Measurements from ENCODE around the gene SLC9A9. TPM values are rescaled to one million over a fixed set of nuclear protein-coding genes. Genes with fewer than 3 reads are reported as not detected.
A peak's percentile ranks its signal among the peaks of the same experiment; 100 is the strongest.

SLC9A9 gene
- total and polyA plus RNA-seq, 2 donors (not counting 1 experiment from before 2014, with no cell fraction given) = 14.3 to 74.0 TPM

DNA sequence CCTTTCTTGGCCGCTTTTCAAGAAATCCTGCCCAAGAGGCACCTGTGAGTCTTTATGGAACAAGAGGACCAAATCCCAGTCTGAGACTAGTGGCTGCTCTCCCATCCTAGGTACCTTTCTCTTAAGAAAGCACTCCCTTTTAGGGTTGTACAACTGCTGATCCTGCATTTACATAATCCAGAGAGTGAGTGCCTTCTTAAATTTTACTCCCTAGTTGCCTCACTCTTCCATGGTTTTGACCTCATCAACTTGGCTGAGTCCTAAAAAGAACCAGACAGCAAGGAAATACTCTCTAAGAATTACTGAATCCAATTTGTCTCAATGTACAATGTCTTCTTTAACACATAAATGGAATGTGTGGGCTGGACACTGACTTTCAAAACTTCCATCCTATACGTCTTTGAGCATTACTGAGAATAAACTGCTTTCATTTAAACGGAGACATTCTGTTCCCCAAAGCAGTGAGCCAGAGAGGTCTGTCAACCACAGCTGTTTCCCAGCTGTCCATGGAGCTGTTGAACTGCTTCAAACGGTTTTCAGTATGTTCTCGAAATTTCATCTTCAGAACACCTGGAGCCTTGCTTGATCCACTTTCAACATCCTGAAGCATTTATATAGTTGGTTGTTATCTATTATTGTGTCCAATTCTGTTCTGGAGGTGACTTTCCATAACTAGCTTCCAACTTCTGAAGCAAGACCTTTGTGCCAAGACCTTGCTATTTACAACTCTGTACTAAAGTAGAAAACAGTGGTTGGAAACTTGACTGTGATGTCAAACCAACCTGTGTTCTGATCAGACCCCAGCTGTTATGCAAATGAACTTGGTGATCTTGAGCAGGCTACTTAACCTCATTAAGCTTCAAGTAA lies 179.1 kb downstream of the SLC9A9 start:
- no peaks in the 10 kb centered on the region for H3K4me1 ChIP-seq (ENCODE audit: control insufficient read depth, extremely low read depth, insufficient read depth, low read length)
- no peaks in the 10 kb centered on the region for H4K20me1 ChIP-seq (ENCODE audit: control insufficient read depth, extremely low read depth, insufficient read depth, low read length)
- no peak overlapping the region for H3K9ac ChIP-seq (ENCODE audit: insufficient read depth, low read length)
- no peaks in the 10 kb centered on the region for H3K79me2 ChIP-seq (ENCODE audit: control insufficient read depth, insufficient read depth, low read length)
- H3K27ac ChIP-seq (ENCODE audit: insufficient read depth, low read length) = no peak overlapping the region
- TF ChIP-seq, protein P1, sequence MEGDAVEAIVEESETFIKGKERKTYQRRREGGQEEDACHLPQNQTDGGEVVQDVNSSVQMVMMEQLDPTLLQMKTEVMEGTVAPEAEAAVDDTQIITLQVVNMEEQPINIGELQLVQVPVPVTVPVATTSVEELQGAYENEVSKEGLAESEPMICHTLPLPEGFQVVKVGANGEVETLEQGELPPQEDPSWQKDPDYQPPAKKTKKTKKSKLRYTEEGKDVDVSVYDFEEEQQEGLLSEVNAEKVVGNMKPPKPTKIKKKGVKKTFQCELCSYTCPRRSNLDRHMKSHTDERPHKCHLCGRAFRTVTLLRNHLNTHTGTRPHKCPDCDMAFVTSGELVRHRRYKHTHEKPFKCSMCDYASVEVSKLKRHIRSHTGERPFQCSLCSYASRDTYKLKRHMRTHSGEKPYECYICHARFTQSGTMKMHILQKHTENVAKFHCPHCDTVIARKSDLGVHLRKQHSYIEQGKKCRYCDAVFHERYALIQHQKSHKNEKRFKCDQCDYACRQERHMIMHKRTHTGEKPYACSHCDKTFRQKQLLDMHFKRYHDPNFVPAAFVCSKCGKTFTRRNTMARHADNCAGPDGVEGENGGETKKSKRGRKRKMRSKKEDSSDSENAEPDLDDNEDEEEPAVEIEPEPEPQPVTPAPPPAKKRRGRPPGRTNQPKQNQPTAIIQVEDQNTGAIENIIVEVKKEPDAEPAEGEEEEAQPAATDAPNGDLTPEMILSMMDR (conservative IDR thresholded peaks at IDR 0.05 in 1 of 2, IDR thresholded peaks at IDR 0.05 in 1 of 2; ENCODE audit: low read depth in 1 of 2, low read length in 2 of 2) = no peak
- no peak for TF ChIP-seq EZH2 (IDR thresholded peaks at IDR 0.05; ENCODE audit: low read length, missing control alignments)
- H3K36me3 ChIP-seq (ENCODE audit: control insufficient read depth, insufficient read depth, low read length) = no peaks in the 10 kb centered on the region
- H3K4me2 ChIP-seq (ENCODE audit: extremely low read depth, insufficient read depth, low read length) = no peak overlapping the region
- no peaks in the 10 kb centered on the region for H3K9me3 ChIP-seq (ENCODE audit: control insufficient read depth, insufficient read depth, low read depth, low read length)
- no peak overlapping the region for H2AFZ ChIP-seq (ENCODE audit: low read length)
- H3K4me3 ChIP-seq (replicated peaks in 1 of 4; ENCODE audit: control extremely low read depth in 1 of 4, insufficient read depth in 1 of 4, low read depth in 3 of 4, low read length in 4 of 4) = no peak overlapping the region
- H3K27me3 ChIP-seq (ENCODE audit: control insufficient read depth, insufficient read depth, low read length) = no peaks in the 10 kb centered on the region
- peak in 1 of 2 donors; percentile 53 for DNase-seq (ENCODE audit: low read depth in 2 of 2)

DNA sequence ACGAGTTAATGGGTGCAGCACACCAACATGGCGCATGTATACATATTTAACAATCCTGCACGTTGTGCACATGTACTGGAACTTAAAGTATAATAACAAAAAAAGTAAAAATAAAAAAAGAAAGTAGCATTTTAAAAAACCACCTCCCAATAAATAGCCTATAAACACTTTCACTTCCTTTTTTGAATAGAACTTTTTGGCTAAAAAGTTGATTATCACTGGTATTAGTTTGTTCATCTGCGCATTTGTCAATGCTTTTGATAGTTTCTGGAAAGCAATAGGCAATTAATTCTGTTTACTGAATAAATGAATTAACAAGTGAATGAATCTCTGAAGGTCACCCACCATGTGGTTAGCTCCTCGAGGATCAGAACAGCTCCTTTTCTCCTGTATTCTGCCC lies 179.9 kb downstream of the SLC9A9 start:
- no peak for TF ChIP-seq EZH2 (IDR thresholded peaks at IDR 0.05; ENCODE audit: low read length, missing control alignments)
- TF ChIP-seq, protein P1 (conservative IDR thresholded peaks at IDR 0.05 in 1 of 2, IDR thresholded peaks at IDR 0.05 in 1 of 2; ENCODE audit: low read depth in 1 of 2, low read length in 2 of 2) = no peak
- no peak for DNase-seq (ENCODE audit: low read depth in 2 of 2)
- Histone ChIP-seq H3K36me3 (ENCODE audit: control insufficient read depth, insufficient read depth, low read length) (no peaks in the 10 kb centered on the region), H3K27me3 (ENCODE audit: control insufficient read depth, insufficient read depth, low read length) (no peaks in the 10 kb centered on the region), H3K4me2 (ENCODE audit: extremely low read depth, insufficient read depth, low read length) (no peak overlapping the region), H3K4me1 (ENCODE audit: control insufficient read depth, extremely low read depth, insufficient read depth, low read length) (no peaks in the 10 kb centered on the region), H4K20me1 (ENCODE audit: control insufficient read depth, extremely low read depth, insufficient read depth, low read length) (no peaks in the 10 kb centered on the region), H3K9ac (ENCODE audit: insufficient read depth, low read length) (no peak overlapping the region), H3K27ac (ENCODE audit: insufficient read depth, low read length) (no peak overlapping the region), H3K9me3 (ENCODE audit: control insufficient read depth, insufficient read depth, low read depth, low read length) (no peaks in the 10 kb centered on the region), H3K79me2 (ENCODE audit: control insufficient read depth, insufficient read depth, low read length) (no peaks in the 10 kb centered on the region), H2AFZ (ENCODE audit: low read length) (no peak overlapping the region), H3K4me3 (replicated peaks in 1 of 4; ENCODE audit: control extremely low read depth in 1 of 4, insufficient read depth in 1 of 4, low read depth in 3 of 4, low read length in 4 of 4) (no peak overlapping the region)

GRCh38 chr3:143661677-143662076 lies 186.6 kb downstream of the SLC9A9 start:
- no peak overlapping the region for H3K4me2 ChIP-seq (ENCODE audit: extremely low read depth, insufficient read depth, low read length)
- no peak overlapping the region for H3K4me3 ChIP-seq (replicated peaks in 1 of 4; ENCODE audit: control extremely low read depth in 1 of 4, insufficient read depth in 1 of 4, low read depth in 3 of 4, low read length in 4 of 4)
- H3K27me3 ChIP-seq (ENCODE audit: control insufficient read depth, insufficient read depth, low read length) = no peaks in the 10 kb centered on the region
- no peaks in the 10 kb centered on the region for H3K36me3 ChIP-seq (ENCODE audit: control insufficient read depth, insufficient read depth, low read length)
- no peaks in the 10 kb centered on the region for H3K9me3 ChIP-seq (ENCODE audit: control insufficient read depth, insufficient read depth, low read depth, low read length)
- no peak overlapping the region for H3K27ac ChIP-seq (ENCODE audit: insufficient read depth, low read length)
- H3K4me1 ChIP-seq (ENCODE audit: control insufficient read depth, extremely low read depth, insufficient read depth, low read length) = no peaks in the 10 kb centered on the region
- TF ChIP-seq EZH2 (IDR thresholded peaks at IDR 0.05; ENCODE audit: low read length, missing control alignments) = no peak
- TF ChIP-seq, protein P1 (conservative IDR thresholded peaks at IDR 0.05 in 1 of 2, IDR thresholded peaks at IDR 0.05 in 1 of 2; ENCODE audit: low read depth in 1 of 2, low read length in 2 of 2) = no peak
- no peaks in the 10 kb centered on the region for H4K20me1 ChIP-seq (ENCODE audit: control insufficient read depth, extremely low read depth, insufficient read depth, low read length)
- H3K79me2 ChIP-seq (ENCODE audit: control insufficient read depth, insufficient read depth, low read length) = no peaks in the 10 kb centered on the region
- DNase-seq (ENCODE audit: low read depth in 2 of 2) = no peak
- no peak overlapping the region for H2AFZ ChIP-seq (ENCODE audit: low read length)
- no peak overlapping the region for H3K9ac ChIP-seq (ENCODE audit: insufficient read depth, low read length)

All from fibroblast of lung (primary cell).